Esophagus muscularis mucosa (tissue), 4 donors: ENCODE data around the gene MRPL17. TPM values are rescaled to one million over a fixed set of nuclear protein-coding genes. Genes with fewer than 3 reads are reported as not detected.

ENCODE experiments used
- DNase-seq: peaks from one replicate; pipeline ENCODE4 v3.0.0-alpha.2; 2017; ENCODE audit errors: extremely low spot score
- H3K27ac ChIP-seq, 4 donors: fragments of 200-600 bp; sonication (generic); replicated peaks in 1 of 4; 1 replicate in 3 of 4; 2 replicates in 1 of 4; pipeline ENCODE4 v1.5.1; 2016 to 2019; ENCODE audit warnings: mild to moderate bottlenecking in 1 of 4
- H3K27me3 ChIP-seq, 4 donors: fragments of 200-600 bp; sonication (generic); one replicate each; pipeline versions ENCODE4 v1.5.1 to v1.6.0; 2016 to 2019
- H3K36me3 ChIP-seq, 4 donors: fragments of 200-600 bp; sonication (generic); one replicate each; pipeline ENCODE4 v1.5.1; 2016 to 2019
- H3K4me1 ChIP-seq, 4 donors: fragments of 200-600 bp; sonication (generic); one replicate each; pipeline ENCODE4 v1.5.1; 2016 to 2019
- H3K4me3 ChIP-seq, 4 donors: fragments of 200-600 bp; sonication (generic); 1 replicate in 2 of 4; 2 replicates in 2 of 4; pipeline ENCODE4 v1.5.1; 2016 to 2019; ENCODE audit warnings: mild to moderate bottlenecking in 4 of 4, moderate library complexity in 1 of 4
- H3K9me3 ChIP-seq, 4 donors: fragments of 200-600 bp; sonication (generic); 1 replicate in 3 of 4; 2 replicates in 1 of 4; pipeline ENCODE4 v1.5.1; 2016 to 2019
- EP300 ChIP-seq: sonication (generic); formaldehyde crosslinking; IDR thresholded peaks from one replicate; pipeline ENCODE4 v1.6.1; 2017; ENCODE audit warnings: antibody characterized with exemption
- POLR2A ChIP-seq: fragments of 450-650 bp; IDR thresholded peaks from one replicate; pipeline ENCODE4 v1.6.1; 2017; ENCODE audit warnings: antibody characterized with exemption, moderate library complexity, mild to moderate bottlenecking, low read depth
- POLR2AphosphoS5 ChIP-seq, 2 donors: sonication (generic); formaldehyde crosslinking; IDR thresholded peaks; one replicate each; pipeline ENCODE4 v1.6.1; 2017; ENCODE audit warnings: antibody characterized with exemption in 2 of 2
- whole genome bisulfite sequencing: methylation state at CpG from one replicate; pipeline ENCODE4 v1.1.5; 2018; 5-methylcytosine and 5-hydroxymethylcytosine counted together
- intact Hi-C: fragments of 100-400 bp; cut with DNase I; formaldehyde crosslinking; loops from one replicate; pipeline ENCODE4 v1.15.1; 2023
- total RNA-seq, 4 donors: library from RNA; depleted of rRNA; stranded (reverse); fragments of >200 nt; gene quantifications; one replicate each; pipeline versions ENCODE4 v1.1.0 to v1.2.1, GENCODE V29; 2016
- TF ChIP-seq, protein P1 (sequence below), 3 experiments: fragments of 200-600 bp in 2 of 3; fragments of 450-650 bp in 1 of 3; sonication (generic) in 2 of 3; IDR thresholded peaks; one replicate each; pipeline ENCODE4 v1.5.1; 2017 to 2019; ENCODE audit warnings: antibody characterized with exemption in 3 of 3, mild to moderate bottlenecking in 2 of 3, moderate library complexity in 1 of 3

MRPL17 gene
- total RNA-seq, 4 donors from 2014 or later, result 13.3 to 22.9 (median 19.4) TPM

DNA sequence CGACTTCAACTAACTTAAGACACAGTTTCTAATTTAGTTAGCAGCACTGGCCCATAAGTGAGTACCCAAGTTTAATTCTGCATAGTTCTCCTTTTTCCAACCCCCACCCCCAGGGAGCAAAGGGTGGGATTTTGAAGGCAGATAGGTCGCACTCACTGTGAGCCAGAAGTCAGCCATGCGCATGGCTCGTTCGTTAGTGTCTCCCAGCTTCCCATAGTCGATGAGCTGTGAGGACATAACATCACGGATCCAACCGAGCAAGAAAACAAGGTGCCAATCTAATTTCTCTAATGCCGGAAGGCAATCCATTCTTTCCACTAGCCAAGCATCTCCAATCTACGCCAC lies 577 bp downstream of the MRPL17 start:
- intact Hi-C loops, result loop anchor here (2.0 to 5.0 kb wide), 4 partner anchors 70 to 450 kb away; partner anchors contain the start of genes FHIP1B and TAF10
- peaks cover 21 to 25% (median 24%) of the 10 kb centered on the region in 4 donors for H3K4me1 ChIP-seq
- no peaks in the 10 kb centered on the region for H3K27me3 ChIP-seq
- peak overlapping the region; percentile 71 to 91 (median 79) for H3K4me3 ChIP-seq
- TF ChIP-seq POLR2A, result no peak
- no peak for TF ChIP-seq POLR2AphosphoS5 (IDR thresholded peaks at IDR 0.05)
- H3K36me3 ChIP-seq, result peaks cover 4 to 21% (median 14%) of the 10 kb centered on the region in 4 donors
- 2% methylated on average over 10 of the region's 10 CpGs for WGBS
- DNase-seq, result no peak
- no peaks in the 10 kb centered on the region for H3K9me3 ChIP-seq
- H3K27ac ChIP-seq, result peak overlapping the region; percentile 88 to 95 (median 90)

DNA sequence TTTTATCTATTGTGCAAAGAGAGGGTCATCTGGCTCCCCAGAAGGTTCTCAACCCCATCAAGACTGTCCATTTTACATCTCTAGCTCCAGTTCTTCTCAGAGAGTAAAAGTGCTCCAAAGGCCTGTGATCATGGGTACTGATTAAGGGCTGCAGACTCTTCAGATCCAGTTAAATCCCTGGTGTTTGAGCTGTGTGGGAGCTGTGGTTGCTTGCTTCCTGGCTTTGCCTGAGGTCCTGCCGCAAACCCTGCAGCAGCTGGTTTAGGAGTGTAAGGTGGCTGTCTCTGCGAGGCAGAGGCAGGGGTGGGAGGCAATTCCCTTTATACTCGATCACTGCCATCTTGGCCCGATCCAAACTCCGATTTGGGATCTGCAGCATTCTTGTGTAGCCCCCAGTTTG lies 1.2 kb downstream of the MRPL17 start:
- TF ChIP-seq, protein P1, sequence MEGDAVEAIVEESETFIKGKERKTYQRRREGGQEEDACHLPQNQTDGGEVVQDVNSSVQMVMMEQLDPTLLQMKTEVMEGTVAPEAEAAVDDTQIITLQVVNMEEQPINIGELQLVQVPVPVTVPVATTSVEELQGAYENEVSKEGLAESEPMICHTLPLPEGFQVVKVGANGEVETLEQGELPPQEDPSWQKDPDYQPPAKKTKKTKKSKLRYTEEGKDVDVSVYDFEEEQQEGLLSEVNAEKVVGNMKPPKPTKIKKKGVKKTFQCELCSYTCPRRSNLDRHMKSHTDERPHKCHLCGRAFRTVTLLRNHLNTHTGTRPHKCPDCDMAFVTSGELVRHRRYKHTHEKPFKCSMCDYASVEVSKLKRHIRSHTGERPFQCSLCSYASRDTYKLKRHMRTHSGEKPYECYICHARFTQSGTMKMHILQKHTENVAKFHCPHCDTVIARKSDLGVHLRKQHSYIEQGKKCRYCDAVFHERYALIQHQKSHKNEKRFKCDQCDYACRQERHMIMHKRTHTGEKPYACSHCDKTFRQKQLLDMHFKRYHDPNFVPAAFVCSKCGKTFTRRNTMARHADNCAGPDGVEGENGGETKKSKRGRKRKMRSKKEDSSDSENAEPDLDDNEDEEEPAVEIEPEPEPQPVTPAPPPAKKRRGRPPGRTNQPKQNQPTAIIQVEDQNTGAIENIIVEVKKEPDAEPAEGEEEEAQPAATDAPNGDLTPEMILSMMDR (IDR thresholded peaks at IDR 0.05), result no peak
- no peak for TF ChIP-seq POLR2AphosphoS5 (IDR thresholded peaks at IDR 0.05)
- no peak for TF ChIP-seq POLR2A
- no peak for TF ChIP-seq EP300
- no peak for DNase-seq
- Histone ChIP-seq H3K9me3 (no peaks in the 10 kb centered on the region), H3K4me1 (peaks cover 21 to 25% (median 24%) of the 10 kb centered on the region in 4 donors), H3K36me3 (peaks cover 4 to 21% (median 14%) of the 10 kb centered on the region in 4 donors), H3K27me3 (no peaks in the 10 kb centered on the region), H3K4me3 (peak overlapping the region; percentile 71 to 91 (median 79)), H3K27ac (peak overlapping the region; percentile 88 to 95 (median 90))
- intact Hi-C loops, result loop anchor here (2.0 to 5.0 kb wide), 4 partner anchors 69 to 450 kb away; partner anchors contain the start of genes FHIP1B and TAF10
- 28% methylated on average over 5 of the region's 5 CpGs for WGBS

DNA sequence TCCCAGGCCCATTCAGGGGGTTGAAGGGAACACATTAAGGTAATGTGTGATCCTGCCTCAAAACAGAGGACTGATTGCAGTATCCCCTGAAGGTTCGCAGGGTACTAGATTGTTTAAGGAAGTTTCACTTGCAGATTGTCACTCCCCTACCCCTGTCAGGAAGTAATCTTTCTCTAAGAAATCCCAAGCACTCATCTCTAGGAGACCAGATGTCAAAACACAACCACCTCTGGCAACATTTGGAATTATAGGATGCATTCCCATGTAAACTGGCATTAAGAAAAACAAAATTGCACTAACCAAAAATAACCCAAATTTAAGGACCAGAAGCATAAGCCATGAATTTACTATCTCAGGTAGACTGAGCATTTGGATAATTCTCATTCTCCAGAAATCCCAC lies 1.6 kb downstream of the MRPL17 start:
- peaks cover 21 to 25% (median 24%) of the 10 kb centered on the region in 4 donors for H3K4me1 ChIP-seq
- WGBS, result 50% methylated on average over 1 of the region's 1 CpG
- intact Hi-C loops, result loop anchor here (5.0 kb wide), 2 partner anchors 149 to 449 kb away; partner anchors contain the start of gene FHIP1B
- H3K4me3 ChIP-seq, result no peak overlapping the region
- no peak for TF ChIP-seq EP300
- TF ChIP-seq, protein P1 (IDR thresholded peaks at IDR 0.05), result peak in 1 of 3 experiments; percentile 4
- H3K27ac ChIP-seq, result peak overlapping the region in 1 of 4 donors; percentile 8
- H3K9me3 ChIP-seq, result no peaks in the 10 kb centered on the region
- H3K27me3 ChIP-seq, result no peaks in the 10 kb centered on the region
- H3K36me3 ChIP-seq, result peaks cover 4 to 21% (median 14%) of the 10 kb centered on the region in 4 donors
- no peak for DNase-seq

DNA sequence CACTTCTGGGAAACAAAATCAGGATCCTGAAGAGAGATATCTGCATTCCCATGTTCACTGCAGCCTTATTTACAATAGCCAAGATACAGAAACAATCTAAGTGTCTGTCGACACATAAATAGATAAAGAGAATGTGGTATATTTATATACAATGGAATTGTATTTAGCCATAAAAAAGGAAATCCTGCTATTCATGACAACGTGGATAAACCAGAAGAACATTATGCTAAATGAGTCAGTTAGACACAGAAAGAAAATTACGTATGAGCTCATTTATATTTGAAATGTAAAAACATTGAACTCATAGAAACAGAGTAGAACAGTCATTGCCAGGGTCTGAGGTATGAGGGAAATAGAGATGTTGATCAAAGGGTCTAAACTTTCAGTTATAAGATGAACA lies 6.1 kb downstream of the MRPL17 start:
- H3K4me3 ChIP-seq, result no peak overlapping the region
- no peak for TF ChIP-seq POLR2A
- TF ChIP-seq, protein P1 (IDR thresholded peaks at IDR 0.05), result no peak
- no peak for TF ChIP-seq EP300
- peaks cover 11 to 14% (median 13%) of the 10 kb centered on the region in 4 donors for H3K4me1 ChIP-seq
- no peak overlapping the region for H3K27ac ChIP-seq
- H3K36me3 ChIP-seq, result peaks cover 4 to 21% (median 14%) of the 10 kb centered on the region in 4 donors
- WGBS, result 68% methylated on average over 3 of the region's 3 CpGs
- no peaks in the 10 kb centered on the region for H3K9me3 ChIP-seq
- intact Hi-C loops, result no loop called here
- DNase-seq, result no peak
- no peaks in the 10 kb centered on the region for H3K27me3 ChIP-seq

DNA sequence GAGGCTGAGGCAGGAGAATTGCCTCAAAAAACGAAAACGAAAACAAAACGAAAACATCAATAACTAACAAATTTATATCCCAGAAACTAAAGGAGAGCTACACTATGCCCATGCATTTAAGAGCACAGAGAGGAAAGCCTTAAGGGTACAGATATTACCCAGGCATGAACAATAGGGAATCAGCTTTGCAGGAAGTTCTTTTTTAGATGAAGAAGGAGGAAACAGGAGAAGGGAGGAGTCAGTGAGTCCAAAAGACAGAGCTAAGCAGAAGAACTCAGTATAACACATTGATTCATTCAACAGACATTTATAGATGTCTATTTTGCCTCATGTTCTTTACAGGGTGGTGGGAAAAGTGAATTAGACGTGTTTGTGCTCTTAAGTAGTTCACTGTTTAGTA lies 8.3 kb downstream of the MRPL17 start:
- Histone ChIP-seq H3K9me3 (no peaks in the 10 kb centered on the region), H3K4me1 (no peaks in the 10 kb centered on the region), H3K36me3 (peaks cover 0 to 3% (median 1%) of the 10 kb centered on the region in 4 donors), H3K27ac (peak overlapping the region in 1 of 4 donors; percentile 27), H3K27me3 (no peaks in the 10 kb centered on the region), H3K4me3 (no peak overlapping the region)
- TF ChIP-seq EP300 (no peak), POLR2AphosphoS5 (IDR thresholded peaks at IDR 0.05) (no peak), POLR2A (no peak)
- TF ChIP-seq, protein P1 (IDR thresholded peaks at IDR 0.05), result no peak
- intact Hi-C loops, result no loop called here
- WGBS, result 89% methylated on average over 4 of the region's 4 CpGs
- no peak for DNase-seq
